ENCODE results near the gene KIF2C. TPM values are rescaled to one million over a fixed set of nuclear protein-coding genes. Genes with fewer than 3 reads are reported as not detected.

KIF2C gene
- total and polyA plus RNA-seq, 2 of the 4 experiments (the other 2 are of a cell fraction), result 31.6 to 45.0 TPM

- Histone ChIP-seq H2AK5ac (ENCODE audit: low read depth, low read length) (no peak overlapping the region), H2BK20ac (ENCODE audit: low read depth, low read length) (no peak overlapping the region), H4K91ac (ENCODE audit: insufficient read depth, low read depth, low read length) (no peak overlapping the region), H3K4me2 (ENCODE audit: low read depth, low read length) (no peak overlapping the region; the same call in 1 of the 2 replicates), H3K56ac (ENCODE audit: extremely low read depth, insufficient read depth, low read length) (no peak overlapping the region), H3K4ac (ENCODE audit: low read depth, low read length) (0 out of 2 replicates have a peak overlapping the region, but pooled peaks have one; percentile 29), H3K9me1 (ENCODE audit: insufficient read depth, low read length) (peaks cover 2% of the 10 kb centered on the region; the same call in 1 of the 2 replicates), H4K5ac (ENCODE audit: low read depth, low read length) (no peak overlapping the region), H4K8ac (ENCODE audit: low read depth in 2 of 2, low read length in 2 of 2) (no peak overlapping the region), H3K4me3 (ENCODE audit: insufficient read depth, low read depth, low read length) (no peak overlapping the region), H4K20me1 (ENCODE audit: insufficient read depth, low read length) (no peaks in the 10 kb centered on the region), H3K9ac (ENCODE audit: low read depth, low read length) (no peak overlapping the region), H3K36me3 (ENCODE audit: control insufficient read depth, insufficient read depth, low read length) (no peaks in the 10 kb centered on the region), H3K9me3 (ENCODE audit: control insufficient read depth, insufficient read depth, low read length) (no peaks in the 10 kb centered on the region), H3K4me1 (ENCODE audit: control insufficient read depth, insufficient read depth, low read length) (peaks cover 5% of the 10 kb centered on the region), H3K18ac (ENCODE audit: low read depth, low read length) (no peak overlapping the region), H2AFZ (replicated peaks; ENCODE audit: low read length, poor library complexity) (no peak overlapping the region), H3K14ac (replicated peaks; ENCODE audit: low read depth, low read length) (no peak overlapping the region), H2BK120ac (ENCODE audit: low read depth, low read length) (no peak overlapping the region), H3K27ac (ENCODE audit: insufficient read depth, low read length) (no peak overlapping the region), H2AK9ac (replicated peaks; ENCODE audit: low read depth, low read length, poor library complexity) (peak overlapping the region; percentile 57), H3K27me3 (ENCODE audit: control insufficient read depth, insufficient read depth, low read length) (peaks cover 2% of the 10 kb centered on the region; the same call in 1 of the 2 replicates), H2BK15ac (ENCODE audit: low read depth, low read length) (no peak overlapping the region), H3K79me1 (ENCODE audit: low read depth in 1 of 2, low read length in 2 of 2) (no peaks in the 10 kb centered on the region; a peak in 1 of 4 replicates), H3K23ac (ENCODE audit: low read depth, low read length) (no peak overlapping the region), H2BK5ac (ENCODE audit: low read depth, low read length, poor library complexity, severe bottlenecking) (no peak overlapping the region)
- WGBS, 2 experiments (ENCODE audit: extremely low coverage in 2 of 2, insufficient read length in 1 of 2), result 81% methylated on average over 5 of the region's 6 CpGs; no CpG with 5 or more reads in 1 of the 2 experiments
- BruUV-seq (replicated peaks), result no TSS peak
- no peak for DNase-seq
- no peak for ATAC-seq (ENCODE audit: low read depth)
- CTCF ChIA-PET, result interaction anchor here (1.1 kb wide), 1 partner anchor 22 kb away, joined by 3 read pairs; no protein-coding TSS in a partner anchor
- POLR2A ChIA-PET (ENCODE audit: unreplicated experiment), result interaction anchor here (0.7 kb wide), 1 partner anchor 505 kb away, joined by 3 read pairs; the partner anchor contains the start of gene DMAP1
- dilution Hi-C loops (cut with HindIII; ENCODE audit: low sequenced_read_pairs, unreplicated experiment) (no loop called here), intact Hi-C loops (cut with micrococcal nuclease) (loop anchor here (5.0 kb wide), 1 partner anchor 584 kb away; no protein-coding TSS in a partner anchor), in situ Hi-C loops (cut with MboI; ENCODE audit: low sequenced_read_pairs) (no loop called here)
- TF ChIP-seq MXI1 (IDR thresholded peaks at IDR 0.05; ENCODE audit: borderline replicate concordance, low read depth, low read length) (no peak), USF2 (IDR thresholded peaks at IDR 0.05; ENCODE audit: low read depth, low read length) (no peak), RAD21 (IDR thresholded peaks at IDR 0.05; ENCODE audit: low read length) (no peak), MAZ (IDR thresholded peaks at IDR 0.05; ENCODE audit: borderline replicate concordance, low read depth, low read length) (no peak), CTCF (conservative IDR thresholded peaks at IDR 0.05; ENCODE audit: low read depth, low read length) (no peak), RFX5 (IDR thresholded peaks at IDR 0.05; ENCODE audit: low read depth, low read length) (no peak), RCOR1 (IDR thresholded peaks at IDR 0.05; ENCODE audit: insufficient replicate concordance, low read length) (no peak), POLR2A (IDR thresholded peaks at IDR 0.05; ENCODE audit: low read depth, low read length) (no peak), FOS (IDR thresholded peaks at IDR 0.05; ENCODE audit: low read depth, low read length) (no peak), CEBPB (IDR thresholded peaks at IDR 0.05; ENCODE audit: low read depth, low read length) (no peak), MAFK (IDR thresholded peaks at IDR 0.05; ENCODE audit: low read depth, low read length) (no peak)
These were observed 21.5 kb upstream of the KIF2C start for GRCh38 chr1:44718091-44718490.

Measured in IMR-90 (cell line).